COLO668 (cell line): ENCODE data around the gene NUDT4.

Experiments
- DNase-seq: peaks from one replicate; lab custom pipeline; 2025; ENCODE audit not compliant: unreplicated experiment; lab: John Stamatoyannopoulos, UW

The NUDT4 gene

DNA sequence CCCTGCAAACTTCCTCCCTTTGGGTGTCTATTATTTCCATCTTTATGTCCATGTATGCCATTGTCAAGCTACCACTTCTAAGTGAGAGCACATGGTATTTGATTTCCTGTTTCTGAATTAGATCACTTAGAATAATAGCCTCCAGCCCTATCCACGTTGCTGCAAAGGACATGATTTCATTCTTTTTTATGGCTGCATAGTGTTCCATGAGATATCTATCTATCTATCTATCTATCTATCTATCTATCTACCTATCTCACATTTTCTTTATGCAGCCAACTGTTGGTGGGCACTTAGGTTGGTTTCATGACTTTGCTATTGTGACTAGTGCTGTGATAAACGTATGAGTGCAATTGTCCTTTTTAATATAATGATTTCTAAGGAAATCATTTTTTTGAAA, 78.4 kb downstream of the NUDT4 start:
- no peak for DNase-seq
